SU-DHL-6 (cell line): ENCODE results near the gene TP53BP2.

Source experiments
- H2AFZ ChIP-seq: fragments of 200-600 bp; sonication (generic); 2 replicates; pipeline ENCODE4 v1.6.1; 2014; ENCODE audit warnings: low read depth, mild to moderate bottlenecking, moderate library complexity, mixed read lengths, antibody characterized with exemption, low read length; ENCODE audit not compliant: severe bottlenecking
- H3F3A ChIP-seq: fragments of 200-600 bp; shearing (Covaris generic); 2 replicates; pipeline ENCODE4 v1.6.0; 2016; ENCODE audit warnings: antibody characterized with exemption, mild to moderate bottlenecking; ENCODE audit not compliant: insufficient read depth
- H3K27ac ChIP-seq: fragments of 200-600 bp; sonication (generic); 2 replicates; pipeline ENCODE4 v1.5.1; 2016; ENCODE audit warnings: low read depth, mild to moderate bottlenecking, low read length, moderate library complexity, mixed read lengths
- H3K27me3 ChIP-seq: fragments of 200-600 bp; sonication (generic), shearing (Covaris generic); 2 replicates; pipeline ENCODE4 v1.6.0; 2014; ENCODE audit warnings: mild to moderate bottlenecking, low read length
- H3K36me3 ChIP-seq: fragments of 200-600 bp; sonication (generic); 2 replicates; pipeline ENCODE4 v1.6.1; 2014; ENCODE audit warnings: mild to moderate bottlenecking, low read length, mixed read lengths
- H3K4me2 ChIP-seq: fragments of 300-600, 200-600 bp; shearing (Covaris generic), sonication (generic); 2 replicates; pipeline ENCODE4 v1.6.0; 2014; ENCODE audit warnings: low read length, low read depth, mild to moderate bottlenecking; ENCODE audit not compliant: poor library complexity, severe bottlenecking
- H3K4me3 ChIP-seq: fragments of 200-600 bp; sonication (generic); 2 replicates; pipeline ENCODE4 v1.5.1; 2014; ENCODE audit warnings: antibody characterized with exemption, low read length, mild to moderate bottlenecking, mixed read lengths; ENCODE audit not compliant: insufficient read depth, poor library complexity, severe bottlenecking
- H3K79me2 ChIP-seq: fragments of 200-600 bp; sonication (generic); 2 replicates; pipeline ENCODE4 v1.6.1; 2014; ENCODE audit warnings: mild to moderate bottlenecking, low read length, moderate library complexity; ENCODE audit not compliant: insufficient read depth
- H3K9ac ChIP-seq: fragments of 200-600 bp; sonication (generic); 2 replicates; pipeline ENCODE4 v1.7.0; 2014; ENCODE audit warnings: mild to moderate bottlenecking, low read length
- H3K9me2 ChIP-seq: fragments of 200-600 bp; sonication (generic); replicated peaks from 2 replicates; pipeline ENCODE4 v1.6.1; 2014; ENCODE audit warnings: low read length; ENCODE audit not compliant: insufficient read depth
- H3K9me3 ChIP-seq: fragments of 200-600 bp; sonication (generic); 2 replicates; pipeline ENCODE4 v1.6.1; 2014; ENCODE audit warnings: low read length, mixed read lengths; ENCODE audit not compliant: insufficient read depth
- H4K20me1 ChIP-seq: fragments of 200-600 bp; sonication (generic); 2 replicates; pipeline ENCODE4 v1.6.1; 2014; ENCODE audit warnings: low read depth, mild to moderate bottlenecking, antibody characterized with exemption, low read length, moderate library complexity, mixed read lengths
- EZH2phosphoT487 ChIP-seq: fragments of 200-600 bp; sonication (generic), shearing (Covaris generic); conservative IDR thresholded peaks from 2 replicates; pipeline ENCODE4 v1.6.1; 2018; ENCODE audit warnings: mild to moderate bottlenecking, antibody characterized with exemption, low read length, moderate library complexity, mixed read lengths
- TF ChIP-seq, protein P1 (sequence below): fragments of 200-600 bp; sonication (generic); IDR thresholded peaks from one replicate; pipeline ENCODE4 v1.5.1; 2017; ENCODE audit warnings: antibody characterized with exemption, mild to moderate bottlenecking, low read length, moderate library complexity; ENCODE audit not compliant: insufficient read depth, poor library complexity, severe bottlenecking

TP53BP2 gene

DNA sequence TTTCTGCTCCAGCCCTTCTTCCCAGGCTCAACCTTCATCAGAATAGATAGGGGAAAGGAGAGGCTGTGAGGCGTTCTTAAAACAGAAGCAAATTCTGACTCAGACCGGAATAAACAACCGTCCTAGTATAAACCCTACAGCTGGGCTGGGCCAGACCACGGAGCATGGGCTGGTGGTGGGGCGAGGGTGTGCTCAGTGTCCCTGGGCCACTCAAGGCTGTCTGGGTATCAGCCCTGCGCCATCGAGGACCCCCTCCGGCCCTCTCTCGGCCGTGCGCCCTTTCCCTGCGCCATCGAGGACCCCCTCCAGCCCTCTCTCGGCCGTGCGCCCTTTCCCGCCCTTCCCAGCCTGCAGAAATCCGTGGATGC lies 97.4 kb downstream of the TP53BP2 start:
- H3K9me3 ChIP-seq = no peaks in the 10 kb centered on the region
- TF ChIP-seq EZH2phosphoT487 = no peak
- TF ChIP-seq, protein P1, sequence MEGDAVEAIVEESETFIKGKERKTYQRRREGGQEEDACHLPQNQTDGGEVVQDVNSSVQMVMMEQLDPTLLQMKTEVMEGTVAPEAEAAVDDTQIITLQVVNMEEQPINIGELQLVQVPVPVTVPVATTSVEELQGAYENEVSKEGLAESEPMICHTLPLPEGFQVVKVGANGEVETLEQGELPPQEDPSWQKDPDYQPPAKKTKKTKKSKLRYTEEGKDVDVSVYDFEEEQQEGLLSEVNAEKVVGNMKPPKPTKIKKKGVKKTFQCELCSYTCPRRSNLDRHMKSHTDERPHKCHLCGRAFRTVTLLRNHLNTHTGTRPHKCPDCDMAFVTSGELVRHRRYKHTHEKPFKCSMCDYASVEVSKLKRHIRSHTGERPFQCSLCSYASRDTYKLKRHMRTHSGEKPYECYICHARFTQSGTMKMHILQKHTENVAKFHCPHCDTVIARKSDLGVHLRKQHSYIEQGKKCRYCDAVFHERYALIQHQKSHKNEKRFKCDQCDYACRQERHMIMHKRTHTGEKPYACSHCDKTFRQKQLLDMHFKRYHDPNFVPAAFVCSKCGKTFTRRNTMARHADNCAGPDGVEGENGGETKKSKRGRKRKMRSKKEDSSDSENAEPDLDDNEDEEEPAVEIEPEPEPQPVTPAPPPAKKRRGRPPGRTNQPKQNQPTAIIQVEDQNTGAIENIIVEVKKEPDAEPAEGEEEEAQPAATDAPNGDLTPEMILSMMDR = no peak
- H3K9ac ChIP-seq = no peak overlapping the region
- H3K27ac ChIP-seq = no peak overlapping the region
- no peaks in the 10 kb centered on the region for H3K79me2 ChIP-seq
- H4K20me1 ChIP-seq = no peaks in the 10 kb centered on the region
- H3K9me2 ChIP-seq = no peaks in the 10 kb centered on the region
- no peak overlapping the region for H2AFZ ChIP-seq
- H3F3A ChIP-seq = no peaks in the 10 kb centered on the region
- H3K4me2 ChIP-seq = no peak overlapping the region
- no peak overlapping the region for H3K4me3 ChIP-seq
- H3K27me3 ChIP-seq = no peaks in the 10 kb centered on the region
- no peaks in the 10 kb centered on the region for H3K36me3 ChIP-seq

DNA sequence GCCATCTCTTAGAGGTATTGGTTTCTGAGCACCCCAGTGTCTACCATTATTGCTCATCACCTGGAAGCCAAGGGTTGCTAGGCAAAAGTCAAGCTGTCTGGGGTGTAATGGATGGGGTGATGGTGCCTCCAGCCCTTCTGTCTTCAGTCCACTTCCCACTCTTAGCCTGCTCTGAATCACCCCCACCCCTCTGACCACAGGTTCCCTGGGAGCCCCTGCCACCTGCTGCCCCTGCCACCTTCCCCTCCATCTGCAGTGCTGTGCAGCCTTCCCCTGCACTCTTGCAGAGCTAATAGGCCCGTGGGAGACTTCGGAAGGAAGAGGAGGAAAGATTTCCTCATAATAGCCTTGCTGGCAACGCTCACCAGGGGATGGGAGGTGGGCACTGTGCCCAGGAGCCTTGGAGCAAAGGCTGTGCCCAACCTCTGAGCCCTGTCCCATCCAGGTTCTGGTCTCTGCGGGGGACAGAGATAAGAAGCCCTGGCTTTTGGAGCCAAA lies 97.9 kb downstream of the TP53BP2 start:
- Histone ChIP-seq H2AFZ (no peak overlapping the region), H3K27me3 (no peaks in the 10 kb centered on the region), H3F3A (no peaks in the 10 kb centered on the region), H4K20me1 (no peaks in the 10 kb centered on the region), H3K79me2 (no peaks in the 10 kb centered on the region), H3K9me3 (no peaks in the 10 kb centered on the region), H3K4me3 (no peak overlapping the region), H3K9me2 (no peaks in the 10 kb centered on the region), H3K9ac (no peak overlapping the region), H3K36me3 (no peaks in the 10 kb centered on the region), H3K4me2 (no peak overlapping the region), H3K27ac (no peak overlapping the region)
- TF ChIP-seq EZH2phosphoT487 = no peak
- TF ChIP-seq, protein P1 = no peak

DNA sequence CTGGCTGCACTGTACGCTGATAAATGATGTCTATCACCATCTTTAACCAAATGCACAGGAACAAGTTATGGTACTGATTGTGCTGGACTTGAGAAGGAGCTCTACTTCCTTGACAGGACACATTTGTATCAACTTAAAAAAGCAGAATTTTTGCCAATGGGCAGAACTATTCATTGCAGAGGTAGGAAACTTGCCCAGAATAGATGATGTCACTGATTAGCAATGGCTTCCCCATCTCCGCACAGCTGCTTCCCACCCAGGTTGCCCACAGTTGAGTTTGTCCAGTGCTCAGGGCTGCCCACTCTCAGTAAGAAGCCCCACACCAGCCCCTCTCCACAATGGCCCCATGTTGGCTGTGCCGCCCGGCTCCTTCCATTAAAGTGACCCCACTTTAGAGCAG lies 100.0 kb downstream of the TP53BP2 start:
- Histone ChIP-seq H3K9ac (no peak overlapping the region), H3K79me2 (no peaks in the 10 kb centered on the region), H3K9me3 (no peaks in the 10 kb centered on the region), H3K36me3 (no peaks in the 10 kb centered on the region), H3K4me2 (no peak overlapping the region), H2AFZ (no peak overlapping the region), H3K27ac (no peak overlapping the region), H3K27me3 (no peaks in the 10 kb centered on the region), H4K20me1 (no peaks in the 10 kb centered on the region), H3F3A (no peaks in the 10 kb centered on the region), H3K4me3 (no peak overlapping the region), H3K9me2 (no peaks in the 10 kb centered on the region)
- TF ChIP-seq EZH2phosphoT487 = no peak
- TF ChIP-seq, protein P1 = no peak
